ENCODE measurements around the gene CXADR.
"Not testable (repeated sequence)": the region's sequence is repeated elsewhere in the genome, so short reads cannot be mapped to it uniquely, and the experiment has no call there.

The CXADR gene

GRCh38 chr21:17514124-17514845, 1.4 kb downstream of the CXADR start:
- Mint-ChIP-seq H3K4me3 (peak overlapping the region; percentile 80), H3K27me3 (peaks cover 61% of the 10 kb centered on the region), H3K27ac (ENCODE audit: low read depth) (no peak overlapping the region), H3K4me1 (peaks cover 19% of the 10 kb centered on the region), H3K9me3 (no peaks in the 10 kb centered on the region), H3K36me3 (ENCODE audit: insufficient read depth) (peaks cover 5% of the 10 kb centered on the region)
- ATAC-seq (replicated peaks; ENCODE audit: extremely low read depth, poor library complexity, severe bottlenecking) (no peak), DNase-seq (ENCODE audit: low spot score in 2 of 2) (no peak)

GRCh38 chr21:17517008-17517407, 4.2 kb downstream of the CXADR start:
- H3K36me3 Mint-ChIP-seq (ENCODE audit: insufficient read depth); DNase-seq (ENCODE audit: low spot score in 2 of 2); H3K27ac Mint-ChIP-seq (ENCODE audit: low read depth); H3K9me3 Mint-ChIP-seq; ATAC-seq (replicated peaks; ENCODE audit: extremely low read depth, poor library complexity, severe bottlenecking); H3K4me3 Mint-ChIP-seq: not testable (repeated sequence)
- Mint-ChIP-seq H3K4me1 (peaks cover 16% of the 10 kb centered on the region), H3K27me3 (peaks cover 71% of the 10 kb centered on the region)

GRCh38 chr21:17519208-17519738, 6.4 kb downstream of the CXADR start:
- H3K4me3 Mint-ChIP-seq, result no peak overlapping the region
- no peaks in the 10 kb centered on the region for H3K36me3 Mint-ChIP-seq (ENCODE audit: insufficient read depth)
- no peaks in the 10 kb centered on the region for H3K9me3 Mint-ChIP-seq
- DNase-seq (ENCODE audit: low spot score in 2 of 2) (no peak), ATAC-seq (replicated peaks; ENCODE audit: extremely low read depth, poor library complexity, severe bottlenecking) (no peak)
- peaks cover 67% of the 10 kb centered on the region for H3K27me3 Mint-ChIP-seq
- H3K27ac Mint-ChIP-seq (ENCODE audit: low read depth), result no peak overlapping the region
- H3K4me1 Mint-ChIP-seq, result peaks cover 1% of the 10 kb centered on the region

- Mint-ChIP-seq H3K27me3 (peaks cover 59% of the 10 kb centered on the region), H3K36me3 (ENCODE audit: insufficient read depth) (no peaks in the 10 kb centered on the region), H3K4me1 (no peaks in the 10 kb centered on the region), H3K9me3 (no peaks in the 10 kb centered on the region), H3K4me3 (no peak overlapping the region), H3K27ac (ENCODE audit: low read depth) (no peak overlapping the region)
- DNase-seq (ENCODE audit: low spot score in 2 of 2) (no peak), ATAC-seq (replicated peaks; ENCODE audit: extremely low read depth, poor library complexity, severe bottlenecking) (no peak)
Observed at GRCh38 chr21:17519965-17520609, 7.2 kb downstream of the CXADR start.

- Mint-ChIP-seq H3K4me1 (no peaks in the 10 kb centered on the region), H3K4me3 (no peak overlapping the region), H3K9me3 (no peaks in the 10 kb centered on the region), H3K27me3 (peaks cover 31% of the 10 kb centered on the region), H3K27ac (ENCODE audit: low read depth) (no peak overlapping the region), H3K36me3 (ENCODE audit: insufficient read depth) (no peaks in the 10 kb centered on the region)
- ATAC-seq (replicated peaks; ENCODE audit: extremely low read depth, poor library complexity, severe bottlenecking), result no peak
- DNase-seq (ENCODE audit: low spot score in 2 of 2), result no peak
Observed at GRCh38 chr21:17523007-17523451, 10.2 kb downstream of the CXADR start.

- not testable (repeated sequence) for H3K4me3 Mint-ChIP-seq; H3K9me3 Mint-ChIP-seq; H3K4me1 Mint-ChIP-seq; DNase-seq (ENCODE audit: low spot score in 2 of 2); ATAC-seq (replicated peaks; ENCODE audit: extremely low read depth, poor library complexity, severe bottlenecking); H3K36me3 Mint-ChIP-seq (ENCODE audit: insufficient read depth); H3K27ac Mint-ChIP-seq (ENCODE audit: low read depth)
- H3K27me3 Mint-ChIP-seq, result peaks cover 23% of the 10 kb centered on the region
Observed at GRCh38 chr21:17523979-17524494, 11.2 kb downstream of the CXADR start.

GRCh38 chr21:17524635-17525034, 11.8 kb downstream of the CXADR start:
- Mint-ChIP-seq H3K4me3 (no peak overlapping the region), H3K9me3 (no peaks in the 10 kb centered on the region), H3K4me1 (no peaks in the 10 kb centered on the region), H3K27me3 (peaks cover 17% of the 10 kb centered on the region), H3K27ac (ENCODE audit: low read depth) (no peak overlapping the region), H3K36me3 (ENCODE audit: insufficient read depth) (no peaks in the 10 kb centered on the region)
- no peak for DNase-seq (ENCODE audit: low spot score in 2 of 2)
- no peak for ATAC-seq (replicated peaks; ENCODE audit: extremely low read depth, poor library complexity, severe bottlenecking)

GRCh38 chr21:17526776-17527175, 13.9 kb downstream of the CXADR start:
- no peaks in the 10 kb centered on the region for H3K9me3 Mint-ChIP-seq
- H3K36me3 Mint-ChIP-seq (ENCODE audit: insufficient read depth), result no peaks in the 10 kb centered on the region
- ATAC-seq (replicated peaks; ENCODE audit: extremely low read depth, poor library complexity, severe bottlenecking) (no peak), DNase-seq (ENCODE audit: low spot score in 2 of 2) (no peak)
- no peaks in the 10 kb centered on the region for H3K4me1 Mint-ChIP-seq
- H3K27ac Mint-ChIP-seq (ENCODE audit: low read depth), result no peak overlapping the region
- no peak overlapping the region for H3K4me3 Mint-ChIP-seq
- H3K27me3 Mint-ChIP-seq, result peaks cover 6% of the 10 kb centered on the region

GRCh38 chr21:17527240-17527639, 14.4 kb downstream of the CXADR start:
- no peaks in the 10 kb centered on the region for H3K9me3 Mint-ChIP-seq
- no peaks in the 10 kb centered on the region for H3K36me3 Mint-ChIP-seq (ENCODE audit: insufficient read depth)
- peaks cover 6% of the 10 kb centered on the region for H3K27me3 Mint-ChIP-seq
- no peaks in the 10 kb centered on the region for H3K4me1 Mint-ChIP-seq
- no peak for ATAC-seq (replicated peaks; ENCODE audit: extremely low read depth, poor library complexity, severe bottlenecking)
- H3K27ac Mint-ChIP-seq (ENCODE audit: low read depth), result no peak overlapping the region
- no peak for DNase-seq (ENCODE audit: low spot score in 2 of 2)
- H3K4me3 Mint-ChIP-seq, result no peak overlapping the region

GRCh38 chr21:17527711-17528110, 14.9 kb downstream of the CXADR start:
- ATAC-seq (replicated peaks; ENCODE audit: extremely low read depth, poor library complexity, severe bottlenecking) (no peak), DNase-seq (ENCODE audit: low spot score in 2 of 2) (no peak)
- Mint-ChIP-seq H3K4me1 (no peaks in the 10 kb centered on the region), H3K27ac (ENCODE audit: low read depth) (no peak overlapping the region), H3K9me3 (no peaks in the 10 kb centered on the region), H3K36me3 (ENCODE audit: insufficient read depth) (no peaks in the 10 kb centered on the region), H3K4me3 (no peak overlapping the region), H3K27me3 (peaks cover 5% of the 10 kb centered on the region)

GRCh38 chr21:17529648-17530047, 16.8 kb downstream of the CXADR start:
- Mint-ChIP-seq H3K9me3 (no peaks in the 10 kb centered on the region), H3K4me3 (no peak overlapping the region), H3K27ac (ENCODE audit: low read depth) (no peak overlapping the region), H3K4me1 (no peaks in the 10 kb centered on the region), H3K27me3 (no peaks in the 10 kb centered on the region), H3K36me3 (ENCODE audit: insufficient read depth) (no peaks in the 10 kb centered on the region)
- ATAC-seq (replicated peaks; ENCODE audit: extremely low read depth, poor library complexity, severe bottlenecking), result no peak
- DNase-seq (ENCODE audit: low spot score in 2 of 2), result no peak

- no peaks in the 10 kb centered on the region for H3K36me3 Mint-ChIP-seq (ENCODE audit: insufficient read depth)
- H3K4me1 Mint-ChIP-seq, result peaks cover 5% of the 10 kb centered on the region
- peaks cover 14% of the 10 kb centered on the region for H3K27me3 Mint-ChIP-seq
- H3K27ac Mint-ChIP-seq (ENCODE audit: low read depth), result no peak overlapping the region
- no peak for ATAC-seq (replicated peaks; ENCODE audit: extremely low read depth, poor library complexity, severe bottlenecking)
- no peak overlapping the region for H3K4me3 Mint-ChIP-seq
- H3K9me3 Mint-ChIP-seq, result no peaks in the 10 kb centered on the region
- DNase-seq (ENCODE audit: low spot score in 2 of 2), result no peak
Observed at GRCh38 chr21:17532292-17532691, 19.4 kb downstream of the CXADR start.

GRCh38 chr21:17536381-17536780, 23.5 kb downstream of the CXADR start:
- ATAC-seq (replicated peaks; ENCODE audit: extremely low read depth, poor library complexity, severe bottlenecking) (no peak), DNase-seq (ENCODE audit: low spot score in 2 of 2) (no peak)
- Mint-ChIP-seq H3K27ac (ENCODE audit: low read depth) (no peak overlapping the region), H3K4me3 (no peak overlapping the region), H3K4me1 (peaks cover 5% of the 10 kb centered on the region), H3K36me3 (ENCODE audit: insufficient read depth) (no peaks in the 10 kb centered on the region), H3K27me3 (peaks cover 43% of the 10 kb centered on the region), H3K9me3 (no peaks in the 10 kb centered on the region)

Data from central memory CD8-positive, alpha-beta T cell (primary cell).